ENCODE results near the gene UXT.

DNA sequence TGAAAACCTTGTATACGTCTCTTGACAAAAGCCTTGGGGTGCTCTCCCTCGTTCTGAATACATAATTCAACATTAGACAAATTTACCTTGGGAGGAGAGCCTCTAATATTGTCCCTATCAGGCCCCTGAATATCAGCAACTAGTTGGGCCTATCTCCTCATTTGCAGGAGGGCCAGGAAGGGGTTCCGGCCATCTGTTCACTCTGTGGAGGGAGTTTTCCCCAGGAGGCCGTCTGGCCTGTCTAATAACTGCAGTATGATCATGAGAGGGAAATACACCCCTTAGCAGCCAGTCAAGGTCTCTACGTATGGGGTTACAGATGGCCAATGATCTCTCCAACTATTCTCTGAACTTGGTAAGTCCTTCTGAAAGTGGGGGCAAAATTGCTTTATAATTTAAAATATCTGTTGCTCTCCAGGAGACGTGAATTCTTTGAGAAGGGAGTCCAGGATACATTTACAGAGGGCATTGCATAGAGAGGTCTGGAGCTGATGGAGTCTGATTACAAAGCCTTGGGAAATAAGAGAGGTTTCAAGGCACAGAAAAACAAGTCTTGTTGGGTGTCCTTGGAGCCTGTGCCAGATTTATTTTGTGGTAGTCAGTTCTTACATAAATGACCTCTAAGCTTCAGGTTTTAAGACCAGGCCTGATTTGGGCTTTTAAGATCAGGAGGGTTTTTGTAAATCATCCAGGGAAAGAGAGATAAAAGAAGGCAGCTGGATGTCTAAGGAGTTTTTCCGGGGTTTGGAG, 48.2 kb upstream of the UXT start:
- TF ChIP-seq, protein P1, sequence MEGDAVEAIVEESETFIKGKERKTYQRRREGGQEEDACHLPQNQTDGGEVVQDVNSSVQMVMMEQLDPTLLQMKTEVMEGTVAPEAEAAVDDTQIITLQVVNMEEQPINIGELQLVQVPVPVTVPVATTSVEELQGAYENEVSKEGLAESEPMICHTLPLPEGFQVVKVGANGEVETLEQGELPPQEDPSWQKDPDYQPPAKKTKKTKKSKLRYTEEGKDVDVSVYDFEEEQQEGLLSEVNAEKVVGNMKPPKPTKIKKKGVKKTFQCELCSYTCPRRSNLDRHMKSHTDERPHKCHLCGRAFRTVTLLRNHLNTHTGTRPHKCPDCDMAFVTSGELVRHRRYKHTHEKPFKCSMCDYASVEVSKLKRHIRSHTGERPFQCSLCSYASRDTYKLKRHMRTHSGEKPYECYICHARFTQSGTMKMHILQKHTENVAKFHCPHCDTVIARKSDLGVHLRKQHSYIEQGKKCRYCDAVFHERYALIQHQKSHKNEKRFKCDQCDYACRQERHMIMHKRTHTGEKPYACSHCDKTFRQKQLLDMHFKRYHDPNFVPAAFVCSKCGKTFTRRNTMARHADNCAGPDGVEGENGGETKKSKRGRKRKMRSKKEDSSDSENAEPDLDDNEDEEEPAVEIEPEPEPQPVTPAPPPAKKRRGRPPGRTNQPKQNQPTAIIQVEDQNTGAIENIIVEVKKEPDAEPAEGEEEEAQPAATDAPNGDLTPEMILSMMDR (IDR thresholded peaks at IDR 0.05; ENCODE audit: extremely low read depth in 1 of 2, insufficient read depth in 1 of 2, low read depth in 1 of 2, low read length in 2 of 2): no peak
- TF ChIP-seq, protein P2, sequence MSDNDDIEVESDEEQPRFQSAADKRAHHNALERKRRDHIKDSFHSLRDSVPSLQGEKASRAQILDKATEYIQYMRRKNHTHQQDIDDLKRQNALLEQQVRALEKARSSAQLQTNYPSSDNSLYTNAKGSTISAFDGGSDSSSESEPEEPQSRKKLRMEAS (IDR thresholded peaks at IDR 0.05; ENCODE audit: insufficient read depth, insufficient read length): no peak
- TF ChIP-seq POLR2AphosphoS5 (IDR thresholded peaks at IDR 0.05; ENCODE audit: insufficient read depth, low read depth, low read length): no peak
- TF ChIP-seq POLR2A (IDR thresholded peaks at IDR 0.05; ENCODE audit: low read depth, low read length): no peak
- no peak for TF ChIP-seq EZH2 (IDR thresholded peaks at IDR 0.05; ENCODE audit: borderline replicate concordance, low read depth, low read length, severe bottlenecking)
- no peak for TF ChIP-seq JUN (IDR thresholded peaks at IDR 0.05; ENCODE audit: borderline replicate concordance, insufficient read depth, insufficient read length, low read depth)
- TF ChIP-seq FOS (IDR thresholded peaks at IDR 0.05; ENCODE audit: borderline replicate concordance, insufficient read depth, low read length): no peak
- no peak for TF ChIP-seq MYC (IDR thresholded peaks at IDR 0.05; ENCODE audit: low read depth, low read length)

Data from endothelial cell of umbilical vein (primary cell).